NCI-H526 (cell line): ENCODE data around the gene ACTA1.
"Not testable (repeated sequence)": the region's sequence is repeated elsewhere in the genome, so short reads cannot be mapped to it uniquely, and the experiment has no call there.

Experiments
- DNase-seq, 2 experiments: peaks; one replicate each; lab custom pipeline; 2025; lab: John Stamatoyannopoulos, UW

The ACTA1 gene

DNA sequence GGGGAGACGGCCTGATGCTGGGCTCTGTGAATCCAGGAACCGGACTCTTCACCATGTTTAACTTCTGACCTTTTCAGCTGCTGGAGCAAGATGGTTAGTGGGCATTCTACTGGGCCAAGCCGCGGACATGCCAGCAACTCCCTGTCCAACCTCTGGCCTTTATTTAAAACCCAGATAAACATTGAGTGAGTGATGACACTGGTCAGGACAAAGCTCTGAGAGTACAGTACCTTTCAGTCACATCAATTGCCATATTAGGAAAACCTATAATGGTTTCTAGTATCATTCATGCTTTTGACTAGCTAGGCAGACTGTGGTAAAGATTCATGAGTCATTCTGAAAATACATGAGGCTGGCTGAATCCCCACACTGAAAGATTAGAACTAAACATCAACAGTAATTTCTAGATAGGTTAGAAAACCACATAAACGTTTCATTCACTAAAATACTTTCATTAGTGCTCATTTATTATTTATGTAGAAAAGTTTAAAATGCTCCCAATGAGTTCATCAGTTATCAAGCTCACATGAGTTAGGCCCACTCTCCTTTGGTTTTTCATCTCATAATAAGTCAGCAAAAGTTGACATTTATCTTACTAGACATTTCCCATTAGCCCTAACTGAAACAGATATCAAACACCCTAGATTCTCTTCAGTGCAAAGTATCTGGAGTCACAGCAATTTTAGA is 7.1 kb upstream of the ACTA1 start:
- no peak for DNase-seq

DNA sequence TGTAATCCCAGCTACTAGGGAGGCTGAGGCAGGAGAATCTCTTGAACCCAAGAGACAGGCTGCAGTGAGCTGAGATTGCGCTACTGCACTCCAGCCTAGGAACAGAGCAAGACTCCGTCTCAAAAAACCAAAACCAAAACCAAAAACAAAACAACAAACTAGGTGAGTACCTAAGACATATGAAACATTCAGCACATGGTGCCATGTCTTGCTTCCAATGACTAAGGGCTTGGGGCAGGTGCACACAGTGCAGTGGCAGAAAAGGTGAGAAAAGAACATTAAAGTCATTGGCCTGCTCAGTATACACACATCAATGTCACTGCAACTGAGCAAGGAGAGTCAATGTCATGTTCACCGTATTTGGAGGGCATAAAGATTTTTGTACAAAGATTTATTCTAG is 4.1 kb upstream of the ACTA1 start:
- no peak for DNase-seq

DNA sequence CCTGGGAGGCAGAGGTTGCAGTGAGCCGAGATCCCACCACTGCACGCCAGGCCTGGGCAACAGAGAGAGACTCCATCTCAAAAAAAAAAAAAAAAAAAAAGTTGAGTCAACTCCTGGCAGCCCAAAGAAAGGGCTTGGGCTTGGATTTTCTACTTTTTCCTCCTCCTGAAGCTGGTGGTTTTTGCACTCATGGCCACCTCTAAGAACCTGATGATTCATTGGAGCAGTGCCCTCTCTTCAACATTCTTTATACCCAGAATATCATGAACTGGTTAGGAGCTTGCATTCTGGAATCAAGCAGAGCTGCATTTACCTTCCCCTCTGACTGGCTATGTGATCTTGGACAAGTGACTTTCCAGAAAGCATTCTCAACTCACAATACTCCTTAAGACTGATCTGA is 3.5 kb upstream of the ACTA1 start:
- DNase-seq: no peak

DNA sequence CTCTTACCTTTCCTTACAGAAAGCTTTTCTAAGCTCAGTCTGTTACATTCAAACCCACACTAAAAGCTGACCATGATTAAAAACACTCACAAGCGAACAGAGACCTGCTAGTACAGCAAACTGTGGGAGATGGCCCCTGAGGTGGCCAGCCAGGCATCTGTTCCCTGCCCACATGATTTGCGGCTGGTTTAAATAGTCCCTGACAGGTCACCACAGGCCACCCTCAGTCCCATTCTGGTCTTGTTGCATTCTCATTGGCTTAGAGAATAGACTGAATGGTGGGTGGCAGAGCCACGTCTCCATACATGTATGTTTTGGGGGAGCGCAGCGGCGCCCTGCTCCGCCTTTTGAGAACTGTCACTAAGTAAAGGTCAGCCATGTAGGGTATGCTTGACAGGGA is 2.3 kb upstream of the ACTA1 start:
- no peak for DNase-seq

DNA sequence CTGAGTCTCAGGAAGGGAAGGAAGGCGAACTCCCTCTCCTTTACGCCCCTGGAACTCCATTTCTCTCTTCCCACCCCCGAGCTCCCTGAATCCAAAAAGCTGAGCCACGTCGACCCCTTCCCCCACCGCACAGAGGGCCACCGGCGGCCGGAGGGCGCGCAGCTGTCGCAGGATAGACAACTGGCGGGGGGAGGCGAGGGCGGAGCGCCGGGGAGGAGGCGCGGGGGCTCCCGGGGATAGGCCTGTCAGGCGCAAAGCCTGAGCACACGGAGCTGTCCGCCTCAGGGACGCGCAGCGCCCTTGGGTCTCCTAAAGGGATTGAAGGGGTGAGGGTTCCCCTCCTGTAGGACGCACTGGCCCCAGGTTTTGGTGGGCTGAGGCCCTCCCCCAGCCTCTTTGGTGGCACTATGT is 752 bp upstream of the ACTA1 start:
- DNase-seq: peak in 1 of 2 experiments; percentile 53

DNA sequence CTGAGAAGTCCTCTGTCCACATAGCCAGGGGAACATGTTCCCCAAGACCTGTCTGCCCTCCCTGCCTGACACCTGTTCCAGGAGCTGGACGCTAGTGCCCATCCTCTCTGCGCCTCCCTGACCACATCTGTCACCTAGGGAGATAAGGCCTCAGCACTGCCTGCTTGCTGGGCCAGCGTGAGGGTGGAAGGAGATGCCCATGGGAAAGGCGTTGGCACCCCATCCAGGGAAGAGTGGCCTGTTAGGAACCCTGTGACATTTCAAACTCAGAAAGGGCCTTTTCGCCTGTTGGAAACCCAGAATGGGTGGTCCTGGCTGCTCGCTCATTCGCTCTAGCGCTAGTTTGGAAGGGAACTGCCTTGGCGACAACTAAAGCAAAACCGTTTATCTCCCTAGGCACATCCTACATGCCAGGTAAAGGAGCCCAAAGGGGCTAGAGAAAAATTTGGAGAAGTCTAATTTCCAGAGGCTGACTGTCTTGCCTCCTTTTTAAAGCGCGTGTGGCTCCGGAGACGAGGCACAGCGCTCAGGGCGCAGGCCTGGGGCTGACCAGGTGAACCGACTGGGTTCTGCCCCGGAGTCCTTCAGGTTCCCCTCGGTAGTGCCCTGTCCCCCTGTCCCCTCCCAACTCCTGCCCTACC is 410 bp downstream of the ACTA1 start:
- no peak for DNase-seq

DNA sequence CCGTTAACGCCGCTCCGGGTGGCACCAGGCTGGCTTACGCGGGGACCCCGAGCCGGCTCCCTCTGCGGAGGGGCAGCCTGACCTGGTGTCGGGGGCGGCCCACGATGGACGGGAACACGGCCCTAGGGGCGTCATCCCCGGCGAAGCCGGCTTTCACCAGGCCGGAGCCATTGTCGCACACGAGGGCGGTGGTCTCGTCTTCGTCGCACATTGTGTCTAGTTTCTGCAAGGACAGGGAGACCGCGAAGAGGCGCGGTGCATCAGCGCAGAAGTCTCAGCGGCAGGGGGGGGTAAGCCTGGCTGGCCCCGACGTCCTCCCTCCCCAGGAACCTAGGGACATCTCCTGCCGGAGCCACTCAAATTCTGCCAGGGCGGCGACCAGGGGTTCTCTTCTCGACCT is 989 bp downstream of the ACTA1 start:
- DNase-seq: no peak

DNA sequence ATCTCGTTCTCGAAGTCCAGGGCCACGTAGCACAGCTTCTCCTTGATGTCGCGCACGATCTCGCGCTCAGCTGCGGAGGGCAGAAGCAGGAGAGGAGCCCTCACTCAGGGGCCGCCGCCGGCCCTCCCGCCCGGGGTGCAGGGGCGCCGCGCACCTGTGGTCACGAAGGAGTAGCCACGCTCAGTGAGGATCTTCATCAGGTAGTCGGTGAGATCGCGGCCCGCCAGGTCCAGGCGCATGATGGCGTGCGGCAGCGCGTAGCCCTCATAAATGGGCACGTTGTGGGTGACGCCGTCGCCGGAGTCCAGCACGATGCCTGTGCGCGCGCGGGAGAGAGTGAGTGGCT is 1.8 kb downstream of the ACTA1 start:
- no peak for DNase-seq

DNA sequence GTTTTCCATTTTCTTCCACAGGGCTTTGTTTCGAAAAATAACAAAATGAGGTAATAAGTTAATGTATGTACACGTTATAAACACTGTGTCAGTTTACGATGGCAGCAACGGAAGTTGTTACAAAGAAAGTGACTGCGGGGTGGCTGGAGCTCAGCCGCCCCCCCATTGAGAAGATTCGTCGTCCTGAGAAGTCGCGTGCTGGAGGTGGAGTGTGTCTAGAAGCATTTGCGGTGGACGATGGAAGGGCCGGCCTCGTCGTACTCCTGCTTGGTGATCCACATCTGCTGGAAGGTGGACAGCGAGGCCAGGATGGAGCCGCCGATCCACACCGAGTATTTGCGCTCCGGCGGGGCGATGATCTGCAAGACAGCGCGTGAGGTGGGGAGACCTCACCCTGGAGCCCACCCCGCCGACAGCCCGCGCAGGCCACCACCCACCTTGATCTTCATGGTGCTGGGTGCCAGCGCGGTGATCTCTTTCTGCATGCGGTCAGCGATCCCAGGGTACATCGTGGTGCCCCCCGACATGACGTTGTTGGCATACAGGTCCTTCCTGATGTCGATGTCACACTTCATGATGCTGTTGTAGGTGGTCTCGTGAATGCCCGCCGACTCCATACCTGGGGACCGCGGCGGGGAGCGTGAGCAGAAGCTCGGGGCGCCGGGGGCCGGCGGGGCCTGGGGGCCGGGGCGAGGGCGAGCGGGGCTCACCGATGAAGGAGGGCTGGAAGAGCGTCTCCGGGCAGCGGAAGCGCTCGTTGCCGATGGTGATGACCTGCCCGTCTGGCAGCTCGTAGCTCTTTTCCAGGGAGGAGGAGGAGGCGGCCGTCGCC is 2.4 kb downstream of the ACTA1 start:
- DNase-seq: no peak

DNA sequence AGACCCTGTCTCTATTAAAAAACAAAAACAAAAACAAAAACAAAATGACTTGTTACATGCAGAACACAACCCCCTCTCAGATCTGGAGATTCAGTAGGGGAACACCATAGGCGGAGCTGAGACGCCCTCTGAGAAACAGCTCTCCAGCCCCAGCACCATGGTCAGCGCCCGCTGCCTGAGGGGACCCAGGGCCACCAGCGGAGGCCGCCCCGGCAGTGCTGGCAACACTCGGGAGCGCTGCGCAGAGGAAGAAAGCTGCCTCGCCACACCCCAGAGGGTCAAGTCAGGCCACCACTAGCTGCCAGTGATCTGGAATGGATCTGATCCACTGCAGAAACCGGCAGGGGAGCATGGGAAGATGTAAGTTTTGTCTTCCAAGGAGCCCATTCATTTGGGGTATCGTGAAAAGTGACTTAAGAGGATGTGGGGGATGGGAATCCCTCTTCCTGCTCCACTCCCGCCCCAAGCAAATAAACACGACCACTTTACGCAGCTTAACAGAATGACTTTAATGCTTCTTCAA is 3.1 kb downstream of the ACTA1 start:
- no peak for DNase-seq

DNA sequence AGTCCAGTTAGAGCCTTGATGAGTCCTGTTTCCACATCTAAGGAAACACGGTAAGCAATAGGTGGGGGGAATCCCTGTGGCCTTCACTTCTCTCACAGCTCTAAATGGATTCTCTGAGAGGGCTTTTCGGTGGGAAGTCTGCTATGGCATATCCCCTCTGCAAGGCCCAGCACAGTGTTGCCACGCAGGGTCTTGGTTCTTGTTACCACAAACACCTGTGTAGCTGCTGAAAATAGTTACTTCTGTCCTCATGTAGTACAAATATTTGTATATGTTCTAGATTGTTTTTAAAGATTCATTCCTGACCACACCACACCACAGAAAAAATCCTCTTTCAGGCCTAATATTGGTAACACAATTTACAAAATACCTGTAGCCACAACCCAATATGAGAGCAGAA is 5.6 kb downstream of the ACTA1 start:
- no peak for DNase-seq

DNA sequence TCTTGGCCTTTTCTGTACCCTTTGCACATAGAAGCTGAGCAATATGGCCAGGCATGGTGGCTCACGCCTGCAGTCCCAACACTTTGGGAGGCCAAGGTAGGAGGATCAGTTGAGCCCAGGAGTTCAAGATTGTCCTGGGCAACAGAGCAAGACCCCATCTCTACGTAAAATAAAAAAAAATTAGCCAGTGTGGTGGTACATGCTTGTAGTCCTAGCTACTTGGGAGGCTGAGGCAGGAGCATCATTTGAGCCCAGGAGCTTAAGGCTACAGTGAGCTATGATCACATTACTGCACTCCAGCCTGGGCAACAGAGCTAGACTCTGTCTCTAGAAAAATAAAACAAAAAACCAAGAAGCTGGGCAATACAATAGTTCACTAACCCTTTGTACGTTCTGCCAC is 6.3 kb downstream of the ACTA1 start:
- no peak for DNase-seq

DNA sequence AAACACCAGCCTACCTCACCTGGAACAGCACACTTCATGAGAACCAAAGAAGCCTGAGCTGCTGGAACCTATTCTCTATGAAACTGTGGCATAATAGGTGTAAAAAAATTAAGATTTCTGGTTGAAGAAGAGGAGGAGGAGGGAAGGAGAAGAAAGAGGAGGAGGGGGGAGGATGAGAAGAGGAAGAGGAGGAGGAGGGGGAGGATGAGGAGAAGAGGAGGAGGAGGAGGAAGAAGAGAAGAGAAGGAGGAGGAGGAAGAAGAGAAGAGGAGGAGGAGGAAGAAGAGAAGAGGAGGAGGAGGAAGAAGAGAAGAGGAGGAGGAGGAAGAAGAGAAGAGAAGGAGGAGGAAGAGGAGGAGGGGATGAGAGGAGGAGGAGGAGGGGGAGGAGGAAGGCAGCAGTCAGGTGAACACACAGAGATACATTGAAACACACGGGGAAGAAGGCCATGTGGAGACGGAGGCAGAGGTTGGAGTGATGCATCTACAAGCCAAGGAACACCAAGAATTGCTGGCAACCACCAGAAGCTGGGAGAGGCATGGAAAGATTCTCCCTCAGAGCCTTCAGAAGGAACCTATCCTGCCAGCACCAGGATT is 8.2 kb downstream of the ACTA1 start:
- DNase-seq: no peak

DNA sequence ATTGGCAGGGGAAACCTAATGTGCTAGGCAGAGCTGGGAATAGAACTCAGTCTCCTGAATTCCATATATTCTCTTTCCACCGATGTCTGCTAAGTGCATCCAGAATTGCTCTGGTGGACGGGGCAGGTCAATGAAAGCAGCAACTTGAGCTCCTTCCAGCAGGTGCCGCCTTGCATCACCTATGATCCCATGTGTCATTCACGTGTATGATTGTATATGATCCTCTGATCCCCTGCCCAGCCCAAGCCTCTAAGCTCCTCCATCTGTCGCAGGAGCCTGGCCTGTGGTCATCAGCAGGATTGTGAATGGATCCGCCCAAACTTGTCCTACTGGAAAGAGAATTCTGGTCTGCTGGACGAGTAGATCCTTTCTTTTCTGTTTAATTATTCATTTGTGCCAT is 13.1 kb downstream of the ACTA1 start:
- peak in 1 of 2 experiments; percentile 44 for DNase-seq

DNA sequence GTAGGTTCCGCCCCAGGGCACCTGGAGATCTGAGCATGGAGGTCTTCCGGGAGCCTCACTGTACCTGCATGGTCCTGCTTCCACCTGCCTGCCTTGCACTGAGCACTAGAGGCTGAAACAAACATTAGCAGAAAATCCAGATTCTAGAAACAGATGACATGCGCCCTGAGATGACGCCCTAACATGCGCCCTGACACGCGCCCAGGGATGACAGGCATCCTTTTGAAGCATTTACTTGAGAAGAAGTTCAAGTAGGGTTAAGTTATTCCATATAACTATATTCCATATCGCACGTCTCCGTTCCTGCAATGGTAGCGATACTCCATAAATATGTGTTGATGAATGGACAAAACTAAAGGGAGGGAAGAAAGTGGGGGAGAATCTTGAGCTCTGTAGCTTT is 13.7 kb downstream of the ACTA1 start:
- no peak for DNase-seq

DNA sequence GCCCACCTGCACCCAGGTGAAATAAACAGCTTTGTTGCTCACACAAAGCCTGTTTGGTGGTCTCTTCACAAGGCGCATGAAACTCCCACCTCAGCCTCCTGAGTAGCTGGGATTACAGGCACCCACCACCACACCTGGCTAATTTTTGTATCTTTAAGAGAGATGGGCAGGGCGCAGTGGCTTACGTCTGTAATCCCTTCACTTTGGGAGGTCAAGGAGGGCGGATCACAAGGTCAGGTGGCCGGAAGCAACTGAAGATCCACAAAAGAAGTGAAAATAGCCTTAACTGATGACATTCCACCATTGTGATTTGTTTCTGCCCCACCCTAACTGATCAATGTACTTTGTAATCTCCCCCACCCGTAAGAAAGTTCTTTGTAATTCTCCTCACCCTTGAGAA is 15.3 kb downstream of the ACTA1 start:
- DNase-seq: not testable (repeated sequence)

DNA sequence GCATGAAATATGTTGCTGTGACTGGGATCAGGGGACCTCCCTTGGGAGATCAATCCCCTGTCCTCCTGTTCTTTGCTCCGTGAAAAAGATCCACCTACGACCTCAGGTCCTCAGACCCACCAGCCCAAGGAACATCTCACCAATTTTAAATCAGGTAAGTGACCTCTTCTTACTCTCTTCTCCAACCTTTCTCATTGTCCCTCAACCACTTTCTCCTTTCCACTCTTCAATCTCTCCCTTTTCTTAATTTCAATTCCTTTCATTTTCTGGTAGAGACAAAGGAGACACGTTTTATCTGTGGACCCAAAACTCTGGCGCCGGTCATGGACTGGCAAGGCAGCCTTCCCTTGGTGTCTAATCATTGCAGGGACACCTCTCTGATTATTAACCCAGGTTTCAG is 21.1 kb downstream of the ACTA1 start:
- DNase-seq: not testable (repeated sequence)

DNA sequence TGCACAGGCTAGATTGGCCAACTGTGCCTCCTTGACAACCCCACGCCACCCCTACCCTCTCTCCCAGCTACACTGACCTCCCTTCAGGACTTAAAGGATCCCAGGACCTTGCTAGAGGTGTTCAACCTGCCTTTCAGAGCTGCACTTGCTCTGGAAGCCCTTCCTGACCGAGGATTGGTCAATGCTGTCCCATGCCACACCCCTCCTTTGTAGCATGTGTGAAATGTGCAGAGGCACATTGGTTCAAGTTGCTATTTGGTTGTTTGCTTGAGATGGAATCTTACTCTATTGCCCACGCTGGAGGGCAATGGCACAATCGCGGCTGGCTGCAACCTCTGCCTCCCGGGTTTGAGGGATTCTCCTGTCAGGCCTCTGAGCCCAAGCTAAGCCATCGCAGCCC is 21.8 kb downstream of the ACTA1 start:
- DNase-seq: no peak

DNA sequence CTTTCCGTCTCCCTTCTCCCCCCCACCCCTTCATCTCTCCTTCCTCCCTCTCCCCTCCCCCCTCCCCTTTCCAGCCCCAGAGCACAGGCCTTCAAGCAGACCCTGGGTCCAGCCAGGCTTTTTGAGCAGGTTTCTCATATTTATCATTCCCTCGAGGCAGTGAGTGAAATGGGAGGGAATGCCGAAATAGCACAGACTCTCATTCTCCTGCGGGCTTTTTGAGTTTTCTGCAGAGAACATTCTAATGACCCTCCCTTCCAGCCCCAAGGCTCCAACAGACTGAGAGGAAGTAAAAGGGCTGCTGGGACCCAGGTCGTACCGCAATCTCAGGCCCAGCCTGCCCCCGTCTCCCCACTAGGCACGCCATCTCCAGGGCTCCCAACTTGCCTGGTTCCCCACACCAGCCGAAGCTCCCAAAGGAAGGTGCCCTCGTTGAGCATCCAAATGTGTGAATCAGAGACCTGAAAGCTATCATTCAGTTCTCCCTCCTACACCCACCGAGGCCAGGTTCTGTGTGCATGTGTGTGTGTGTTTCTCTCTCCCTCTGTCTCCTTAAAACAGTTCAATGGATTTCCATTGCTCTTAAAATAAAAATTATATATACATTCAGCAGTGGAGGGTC is 22.3 kb downstream of the ACTA1 start:
- no peak for DNase-seq

DNA sequence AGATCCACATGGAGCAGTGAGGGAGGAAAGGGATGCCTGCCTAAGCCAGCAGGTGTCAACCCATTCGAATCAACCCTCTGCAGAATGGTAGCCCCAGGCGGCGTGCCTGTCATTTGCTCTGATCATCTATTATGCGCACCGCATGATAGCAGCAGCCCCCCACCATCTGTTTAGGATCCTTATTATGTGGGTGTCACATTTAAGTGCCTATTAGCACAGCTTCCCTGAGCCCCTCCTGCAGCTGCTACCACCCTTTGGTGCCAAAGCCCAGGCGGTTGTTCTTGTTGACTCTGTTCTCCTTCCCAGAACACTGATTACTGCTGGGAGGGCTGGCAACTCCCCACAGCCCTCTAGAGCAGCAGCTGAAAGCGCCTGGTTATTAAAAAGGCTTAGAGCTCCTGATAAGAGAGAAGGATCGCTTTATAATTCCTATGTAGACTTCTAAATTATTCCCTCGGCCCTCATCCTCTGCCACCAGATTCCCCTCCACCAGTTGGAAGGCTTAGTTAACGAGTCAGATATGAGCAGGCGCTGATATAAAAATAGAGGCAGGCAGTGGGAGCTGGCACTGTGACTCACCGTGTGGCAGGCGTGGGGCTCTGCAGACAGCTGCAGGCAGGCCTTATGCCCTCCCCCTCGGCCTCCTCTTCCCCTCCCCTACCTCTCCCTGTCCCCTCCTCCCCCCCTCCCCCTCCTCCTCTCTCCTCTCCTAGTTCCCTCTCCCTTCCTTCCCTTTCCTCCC is 23.0 kb downstream of the ACTA1 start:
- peak in 1 of 2 experiments; percentile 60 for DNase-seq

DNA sequence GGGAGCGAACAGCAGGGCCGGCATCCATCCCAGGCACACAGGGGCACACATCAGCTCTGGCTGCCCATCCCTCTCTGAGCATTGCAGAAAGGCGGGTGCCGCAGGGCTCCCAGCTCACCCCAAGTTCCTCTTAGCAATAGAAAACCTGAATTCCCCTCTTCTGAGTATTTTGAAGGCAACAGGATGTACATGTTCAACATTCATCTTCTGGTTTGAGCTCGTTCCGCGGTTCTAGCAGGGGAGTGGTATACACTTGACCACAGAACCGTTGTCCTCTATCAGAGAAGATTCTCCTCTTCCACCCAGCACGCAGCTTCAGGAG is 23.6 kb downstream of the ACTA1 start:
- no peak for DNase-seq
